ENCODE results near the gene ZNF2. TPM values are rescaled to one million over a fixed set of nuclear protein-coding genes. Genes with fewer than 3 reads are reported as not detected.

ZNF2 gene
- total and polyA plus RNA-seq, 2 of the 13 experiments (the other 11 are each of a cell fraction or from before 2014, with no cell fraction given): 4.3 to 6.1 TPM

- TF ChIP-seq ZBTB44 (CRISPR knock-in tag; IDR thresholded peaks at IDR 0.05): no peak
- no peak for TF ChIP-seq ZBTB42 (CRISPR knock-in tag; IDR thresholded peaks at IDR 0.05)
- TF ChIP-seq TBP (CRISPR knock-in tag; IDR thresholded peaks at IDR 0.05): no peak
- TF ChIP-seq KLF11 (CRISPR knock-in tag; IDR thresholded peaks at IDR 0.05): 0 out of 2 replicates have a peak, but pooled peaks have one; percentile 17
- no peak for TF ChIP-seq ZNF33A (CRISPR knock-in tag; IDR thresholded peaks at IDR 0.05; ENCODE audit: borderline replicate concordance)
- TF ChIP-seq ZNF430 (CRISPR knock-in tag; IDR thresholded peaks at IDR 0.05): no peak
- no peak for TF ChIP-seq MLXIP (CRISPR knock-in tag; IDR thresholded peaks at IDR 0.05; ENCODE audit: borderline replicate concordance)
- TF ChIP-seq KAT8 (CRISPR knock-in tag; IDR thresholded peaks at IDR 0.05): no peak
- TF ChIP-seq MAFF (IDR thresholded peaks at IDR 0.05; ENCODE audit: low read depth, low read length): no peak
- 0 out of 2 replicates have a peak, but pooled peaks have one; percentile 28 for TF ChIP-seq CHD4 (IDR thresholded peaks at IDR 0.05; ENCODE audit: borderline replicate concordance, low read length)
- TF ChIP-seq ZNF691 (CRISPR knock-in tag; IDR thresholded peaks at IDR 0.05; ENCODE audit: borderline replicate concordance, low read depth): no peak
- no peak for TF ChIP-seq THAP11 (CRISPR knock-in tag; IDR thresholded peaks at IDR 0.05)
- no peak for TF ChIP-seq RARG (CRISPR knock-in tag; IDR thresholded peaks at IDR 0.05; ENCODE audit: low read depth)
- no peak for TF ChIP-seq BCL6 (CRISPR knock-in tag; IDR thresholded peaks at IDR 0.05)
- no peak for TF ChIP-seq MLX (CRISPR knock-in tag; IDR thresholded peaks at IDR 0.05)
- TF ChIP-seq NCOR1 (IDR thresholded peaks at IDR 0.05; ENCODE audit: borderline replicate concordance, low read length): no peak
- no peak for TF ChIP-seq CAMTA2 (CRISPR knock-in tag; IDR thresholded peaks at IDR 0.05; ENCODE audit: borderline replicate concordance)
- no peak for TF ChIP-seq TRAFD1 (CRISPR knock-in tag; IDR thresholded peaks at IDR 0.05; ENCODE audit: borderline replicate concordance)
- TF ChIP-seq GPBP1L1 (CRISPR knock-in tag; IDR thresholded peaks at IDR 0.05): no peak
- TF ChIP-seq RELA (CRISPR knock-in tag; IDR thresholded peaks at IDR 0.05): no peak
These were observed 605 bp downstream of the ZNF2 start (continued) for GRCh38 chr2:95166065-95166763.

All from HepG2 (cell line).